ENCODE measurements around the gene RUNX2. TPM values are rescaled to one million over a fixed set of nuclear protein-coding genes. Genes with fewer than 3 reads are reported as not detected.
A peak's percentile ranks its signal among the peaks of the same experiment; 100 is the strongest.

Gene RUNX2
- total RNA-seq, 4 donors from 2014 or later: 0.65 to 2.4 (median 1.3) TPM

DNA sequence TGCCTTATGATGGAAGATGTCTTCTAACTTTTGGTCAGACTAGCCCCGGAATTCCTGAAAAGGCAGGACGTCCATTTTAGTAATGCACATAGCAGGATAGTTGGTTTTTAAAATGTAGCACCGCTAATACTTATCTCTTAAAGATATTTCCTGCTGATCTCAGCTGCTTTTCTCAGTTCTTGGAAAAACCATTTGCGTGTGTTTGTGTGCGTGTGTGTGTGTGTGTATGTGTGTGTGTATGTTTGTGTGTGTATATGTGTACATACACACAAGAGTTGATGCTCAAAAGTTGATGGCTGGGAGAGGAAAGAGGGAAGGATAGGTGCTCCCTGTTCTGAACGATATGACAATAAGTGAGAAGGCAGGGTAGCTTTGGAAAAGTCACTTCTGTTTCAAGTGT is 111.3 kb downstream of the RUNX2 start:
- no peak for ATAC-seq (ENCODE audit: low FRiP score)
- DNase-seq (ENCODE audit: low spot score): no peak
- TF ChIP-seq, protein P1, sequence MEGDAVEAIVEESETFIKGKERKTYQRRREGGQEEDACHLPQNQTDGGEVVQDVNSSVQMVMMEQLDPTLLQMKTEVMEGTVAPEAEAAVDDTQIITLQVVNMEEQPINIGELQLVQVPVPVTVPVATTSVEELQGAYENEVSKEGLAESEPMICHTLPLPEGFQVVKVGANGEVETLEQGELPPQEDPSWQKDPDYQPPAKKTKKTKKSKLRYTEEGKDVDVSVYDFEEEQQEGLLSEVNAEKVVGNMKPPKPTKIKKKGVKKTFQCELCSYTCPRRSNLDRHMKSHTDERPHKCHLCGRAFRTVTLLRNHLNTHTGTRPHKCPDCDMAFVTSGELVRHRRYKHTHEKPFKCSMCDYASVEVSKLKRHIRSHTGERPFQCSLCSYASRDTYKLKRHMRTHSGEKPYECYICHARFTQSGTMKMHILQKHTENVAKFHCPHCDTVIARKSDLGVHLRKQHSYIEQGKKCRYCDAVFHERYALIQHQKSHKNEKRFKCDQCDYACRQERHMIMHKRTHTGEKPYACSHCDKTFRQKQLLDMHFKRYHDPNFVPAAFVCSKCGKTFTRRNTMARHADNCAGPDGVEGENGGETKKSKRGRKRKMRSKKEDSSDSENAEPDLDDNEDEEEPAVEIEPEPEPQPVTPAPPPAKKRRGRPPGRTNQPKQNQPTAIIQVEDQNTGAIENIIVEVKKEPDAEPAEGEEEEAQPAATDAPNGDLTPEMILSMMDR (IDR thresholded peaks at IDR 0.05): no peak

DNA sequence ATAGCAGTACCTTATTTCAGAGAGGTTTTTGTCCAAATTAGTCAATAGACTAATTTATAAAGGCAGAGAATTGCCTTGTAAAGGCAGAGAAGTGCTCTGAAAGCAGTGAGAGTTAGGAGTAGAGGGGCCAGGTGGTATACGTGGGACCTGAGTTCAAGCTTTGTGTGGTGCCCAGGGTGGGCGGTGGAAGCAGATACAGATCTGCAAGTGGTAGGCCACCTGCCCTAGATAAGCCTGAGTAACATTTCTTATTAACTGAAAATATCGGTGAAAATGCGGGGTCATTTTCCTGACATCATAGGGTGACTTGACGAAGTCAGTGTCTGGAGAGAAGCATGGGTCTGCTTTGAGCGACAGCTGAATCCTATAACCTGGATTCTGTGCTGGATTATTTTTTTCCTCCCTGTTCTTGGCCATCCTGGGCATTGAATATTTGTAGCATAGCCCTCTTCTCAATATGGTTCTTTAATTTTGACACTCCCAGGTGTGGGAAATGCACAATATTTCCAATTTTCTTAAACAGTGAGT is 111.8 kb downstream of the RUNX2 start:
- no peak for ATAC-seq (ENCODE audit: low FRiP score)
- TF ChIP-seq, protein P1 (IDR thresholded peaks at IDR 0.05): no peak

DNA sequence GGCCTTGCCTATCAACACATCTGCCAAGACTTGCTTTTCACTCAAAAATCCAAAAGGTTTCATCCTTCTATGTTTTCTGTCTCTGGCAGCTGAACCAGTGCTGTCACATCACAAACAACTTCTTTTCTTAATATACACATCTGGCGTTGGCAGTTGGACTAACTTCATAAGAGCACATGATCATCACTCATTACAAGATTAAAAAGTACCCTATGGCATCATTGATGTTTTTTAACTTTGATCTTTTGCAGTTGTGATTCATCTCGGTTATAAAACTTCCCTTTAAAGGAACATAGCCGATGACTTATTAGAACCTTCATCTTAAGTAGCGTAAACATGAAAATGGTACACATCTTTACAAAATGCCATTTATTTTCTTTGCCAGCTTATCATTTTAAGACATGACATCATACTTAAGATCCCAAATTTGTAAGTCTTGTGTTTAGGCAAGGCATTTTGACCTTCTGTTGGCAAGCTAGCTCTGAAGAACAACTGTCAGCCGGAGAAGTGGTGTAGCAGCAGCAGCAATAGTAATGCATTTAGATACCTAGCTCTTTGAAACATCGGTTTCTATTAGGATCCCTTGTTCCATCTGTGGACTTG is 113.8 kb downstream of the RUNX2 start:
- TF ChIP-seq, protein P1 (IDR thresholded peaks at IDR 0.05): no peak
- DNase-seq (ENCODE audit: low spot score) (no peak), ATAC-seq (ENCODE audit: low FRiP score) (no peak)

More for the DNA sequence above, 111.8 kb downstream of the RUNX2 start:
- DNase-seq (ENCODE audit: low spot score): no peak

DNA sequence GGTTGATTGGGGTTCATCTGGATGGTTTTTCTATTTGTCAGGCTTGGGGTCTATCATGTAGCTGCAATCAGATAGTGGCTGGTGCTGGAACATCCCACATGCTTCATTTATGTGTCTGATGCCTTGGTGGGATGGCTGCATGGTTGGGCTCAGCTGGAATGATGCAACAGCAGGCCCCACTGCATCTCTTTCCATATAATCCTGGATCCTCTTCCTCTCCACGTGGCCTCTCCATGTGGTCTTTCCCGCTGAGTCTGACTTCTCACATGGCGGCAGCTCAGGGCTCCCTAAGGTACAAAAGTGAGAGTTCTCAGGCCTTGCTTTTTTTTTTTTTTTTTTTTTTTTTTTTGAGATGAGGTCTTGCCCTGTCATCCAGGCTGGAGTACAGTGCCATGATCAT is 114.6 kb downstream of the RUNX2 start:
- TF ChIP-seq, protein P1 (IDR thresholded peaks at IDR 0.05): no peak
- ATAC-seq (ENCODE audit: low FRiP score): no peak
- no peak for DNase-seq (ENCODE audit: low spot score)

DNA sequence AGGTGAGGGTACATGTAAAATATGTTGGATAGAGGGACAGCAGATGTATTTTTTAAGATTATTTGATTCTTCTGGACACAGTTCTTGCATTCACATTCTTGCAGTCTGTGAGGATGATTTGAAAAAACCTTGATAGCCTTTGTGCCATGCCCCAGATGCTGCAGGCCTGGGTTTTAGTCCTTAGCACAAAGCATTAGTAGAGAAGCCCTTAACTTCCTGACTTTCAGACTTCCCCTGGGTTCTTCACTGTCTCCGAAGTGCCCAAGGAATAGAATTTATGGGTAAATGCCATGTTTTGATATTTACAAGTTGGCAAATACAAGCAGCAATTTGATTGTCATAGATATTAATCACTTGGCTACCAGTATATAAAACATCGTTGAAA is 117.2 kb downstream of the RUNX2 start:
- ATAC-seq (ENCODE audit: low FRiP score) (peak; percentile 4), DNase-seq (ENCODE audit: low spot score) (no peak)
- TF ChIP-seq, protein P1 (IDR thresholded peaks at IDR 0.05): no peak

DNA sequence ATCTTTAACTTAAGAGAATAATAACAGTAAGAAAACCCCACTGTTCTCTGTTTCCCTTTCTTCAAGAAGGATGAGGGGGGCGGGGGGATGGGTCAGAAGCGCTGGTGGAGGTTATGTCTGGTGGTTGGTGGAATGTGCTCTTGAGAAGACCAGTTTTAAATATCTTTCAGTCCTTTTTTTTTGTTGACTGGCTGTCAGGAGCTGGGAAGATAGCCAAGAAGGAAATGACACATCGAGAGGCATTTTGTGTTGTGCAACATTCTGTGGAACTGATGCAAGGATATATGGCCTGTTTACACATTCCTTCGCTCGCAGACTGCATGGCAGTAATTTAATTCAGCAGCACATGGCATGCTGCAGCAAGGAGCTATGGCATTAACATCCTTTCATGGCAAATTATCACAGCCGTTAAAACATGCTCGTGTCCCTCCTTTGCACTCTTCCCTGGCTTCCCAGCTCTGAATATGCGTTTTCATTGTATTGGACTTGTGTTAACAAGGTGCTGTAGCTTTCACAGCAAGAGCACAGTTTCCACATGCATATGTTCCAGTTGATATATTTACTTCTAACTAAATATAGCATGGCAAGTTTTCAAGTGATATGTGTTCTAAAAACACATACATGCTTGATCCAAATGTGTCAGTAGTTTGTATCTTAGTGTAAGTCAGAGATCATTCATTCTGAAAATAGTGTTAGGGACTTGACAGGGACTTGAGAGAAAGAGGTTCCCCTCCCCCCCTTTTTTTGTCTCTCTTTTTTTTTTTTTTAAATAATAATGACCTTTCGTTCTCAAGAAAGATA is 117.8 kb downstream of the RUNX2 start:
- DNase-seq (ENCODE audit: low spot score) (no peak), ATAC-seq (ENCODE audit: low FRiP score) (peak; percentile 74)
- TF ChIP-seq, protein P1 (IDR thresholded peaks at IDR 0.05): no peak

All from omental fat pad (tissue), 4 donors.